Subcutaneous abdominal adipose tissue (tissue), 5 donors: ENCODE measurements around the gene DENND2A.

ENCODE experiments used
- H3K27ac ChIP-seq: one replicate; pipeline ENCODE4 v1.7.0; 2013; ENCODE audit warnings: low read depth, mild to moderate bottlenecking, inconsistent platforms, low read length, moderate library complexity
- H3K27me3 ChIP-seq, 5 donors: one replicate each; pipeline ENCODE4 v1.7.0; 2013; ENCODE audit warnings: low read length in 5 of 5, inconsistent platforms in 1 of 5; ENCODE audit not compliant: control insufficient read depth in 5 of 5, insufficient read depth in 4 of 5
- H3K36me3 ChIP-seq, 5 donors: one replicate each; pipeline ENCODE4 v1.7.0; 2013; ENCODE audit warnings: low read length in 5 of 5; ENCODE audit not compliant: control insufficient read depth in 5 of 5, insufficient read depth in 5 of 5
- H3K4me1 ChIP-seq, 5 donors: one replicate each; pipeline ENCODE4 v1.7.0; 2013; ENCODE audit warnings: low read length in 5 of 5, mild to moderate bottlenecking in 3 of 5, moderate library complexity in 1 of 5; ENCODE audit not compliant: control insufficient read depth in 5 of 5, insufficient read depth in 5 of 5
- H3K4me3 ChIP-seq, 5 donors: one replicate each; pipeline ENCODE4 v1.7.0; 2013; ENCODE audit warnings: low read length in 5 of 5, low read depth in 1 of 5
- H3K9ac ChIP-seq, 5 donors: one replicate each; pipeline ENCODE4 v1.7.0; 2013; ENCODE audit warnings: low read length in 5 of 5, mild to moderate bottlenecking in 4 of 5, moderate library complexity in 3 of 5
- H3K9me3 ChIP-seq, 5 donors: one replicate each; pipeline ENCODE4 v1.7.0; 2013; ENCODE audit warnings: low read length in 5 of 5; ENCODE audit not compliant: control insufficient read depth in 5 of 5
- donor health status: healthy.
- donor health status: healthy.
- donor health status: healthy.
- donor health status: healthy.
- donor health status: healthy.

The DENND2A gene

GRCh38 chr7:140592964-140593671, 47.5 kb downstream of the DENND2A start:
- no peak overlapping the region for H3K9ac ChIP-seq
- H3K27me3 ChIP-seq, result no peaks in the 10 kb centered on the region
- no peak overlapping the region for H3K4me3 ChIP-seq
- H3K9me3 ChIP-seq, result no peaks in the 10 kb centered on the region
- peaks cover 0 to 3% (median 0%) of the 10 kb centered on the region in 5 donors for H3K36me3 ChIP-seq
- H3K4me1 ChIP-seq, result peaks cover 0 to 10% (median 2%) of the 10 kb centered on the region in 5 donors
- H3K27ac ChIP-seq, result no peak overlapping the region

GRCh38 chr7:140591180-140591902, 49.3 kb downstream of the DENND2A start:
- no peaks in the 10 kb centered on the region for H3K9me3 ChIP-seq
- H3K4me1 ChIP-seq, result peaks cover 0 to 10% (median 2%) of the 10 kb centered on the region in 5 donors
- H3K4me3 ChIP-seq, result no peak overlapping the region
- no peak overlapping the region for H3K9ac ChIP-seq
- H3K27me3 ChIP-seq, result no peaks in the 10 kb centered on the region
- peaks cover 0 to 15% (median 7%) of the 10 kb centered on the region in 5 donors for H3K36me3 ChIP-seq
- no peak overlapping the region for H3K27ac ChIP-seq

GRCh38 chr7:140587243-140587642, 53.4 kb downstream of the DENND2A start:
- H3K27ac ChIP-seq, result no peak overlapping the region
- no peaks in the 10 kb centered on the region for H3K4me1 ChIP-seq
- H3K4me3 ChIP-seq, result no peak overlapping the region
- no peaks in the 10 kb centered on the region for H3K9me3 ChIP-seq
- H3K9ac ChIP-seq, result no peak overlapping the region
- H3K27me3 ChIP-seq, result no peaks in the 10 kb centered on the region
- peaks cover 0 to 38% (median 33%) of the 10 kb centered on the region in 5 donors for H3K36me3 ChIP-seq

DNA sequence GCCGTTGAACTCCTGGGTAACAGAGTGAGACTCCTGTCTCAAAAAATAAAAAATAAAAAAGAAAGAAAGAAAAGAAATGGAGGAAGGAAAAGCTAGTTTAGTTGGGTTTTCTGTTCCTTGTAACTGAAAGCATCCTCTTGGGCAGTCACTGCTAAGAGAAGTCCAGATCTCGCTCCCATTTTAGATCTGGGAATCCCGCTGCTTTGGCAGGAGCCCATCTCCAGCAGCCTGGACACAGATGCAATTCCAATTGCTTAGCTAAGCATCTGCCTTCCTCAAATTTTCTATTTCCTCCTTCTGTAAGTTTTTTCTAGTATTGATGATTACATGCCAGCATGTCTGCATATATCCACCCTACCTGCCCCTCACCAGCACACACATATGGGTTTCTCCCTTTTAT, 54.1 kb downstream of the DENND2A start:
- H3K9ac ChIP-seq, result no peak overlapping the region
- no peak overlapping the region for H3K27ac ChIP-seq
- peaks cover 0 to 44% (median 37%) of the 10 kb centered on the region in 5 donors for H3K36me3 ChIP-seq
- no peak overlapping the region for H3K4me3 ChIP-seq
- no peaks in the 10 kb centered on the region for H3K27me3 ChIP-seq
- H3K9me3 ChIP-seq, result no peaks in the 10 kb centered on the region
- H3K4me1 ChIP-seq, result no peaks in the 10 kb centered on the region

DNA sequence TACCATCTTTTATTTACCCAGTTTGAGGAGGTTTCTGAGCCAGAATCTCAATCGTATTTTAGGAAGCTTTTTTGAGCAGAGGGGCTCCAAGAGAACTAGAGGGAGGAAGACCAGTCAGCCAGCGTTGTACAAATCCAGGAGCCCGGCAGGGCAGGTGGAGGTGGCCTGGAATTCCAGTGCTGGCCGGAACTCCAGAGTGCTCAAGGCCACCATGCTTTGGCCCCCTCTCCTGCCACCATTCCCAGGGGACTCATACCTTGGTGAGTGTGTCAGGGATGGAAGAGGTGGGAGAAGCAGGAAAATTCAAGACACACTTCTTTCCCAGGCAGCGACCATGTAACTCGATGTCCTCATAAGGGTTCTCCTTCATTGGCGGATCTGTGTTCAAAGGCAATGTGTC, 55.3 kb downstream of the DENND2A start:
- H3K4me1 ChIP-seq, result no peaks in the 10 kb centered on the region
- H3K27ac ChIP-seq, result no peak overlapping the region
- no peaks in the 10 kb centered on the region for H3K27me3 ChIP-seq
- no peaks in the 10 kb centered on the region for H3K9me3 ChIP-seq
- no peak overlapping the region for H3K4me3 ChIP-seq
- peaks cover 0 to 49% (median 41%) of the 10 kb centered on the region in 5 donors for H3K36me3 ChIP-seq
- H3K9ac ChIP-seq, result no peak overlapping the region

GRCh38 chr7:140584195-140584851, 56.3 kb downstream of the DENND2A start:
- Histone ChIP-seq H3K4me1 (no peaks in the 10 kb centered on the region), H3K27me3 (no peaks in the 10 kb centered on the region), H3K4me3 (no peak overlapping the region), H3K36me3 (peaks cover 0 to 49% (median 44%) of the 10 kb centered on the region in 5 donors), H3K9ac (no peak overlapping the region), H3K27ac (no peak overlapping the region), H3K9me3 (no peaks in the 10 kb centered on the region)

GRCh38 chr7:140581411-140581810, 59.2 kb downstream of the DENND2A start:
- Histone ChIP-seq H3K27me3 (no peaks in the 10 kb centered on the region), H3K36me3 (peaks cover 0 to 43% (median 30%) of the 10 kb centered on the region in 5 donors), H3K27ac (no peak overlapping the region), H3K9me3 (no peaks in the 10 kb centered on the region), H3K4me1 (no peaks in the 10 kb centered on the region), H3K9ac (no peak overlapping the region), H3K4me3 (no peak overlapping the region)

- Histone ChIP-seq H3K27me3 (no peaks in the 10 kb centered on the region), H3K9me3 (no peaks in the 10 kb centered on the region), H3K4me3 (no peak overlapping the region), H3K27ac (no peak overlapping the region), H3K4me1 (no peaks in the 10 kb centered on the region), H3K9ac (no peak overlapping the region), H3K36me3 (peaks cover 0 to 41% (median 29%) of the 10 kb centered on the region in 5 donors)
Observed at GRCh38 chr7:140577651-140578050, 63.0 kb downstream of the DENND2A start.

GRCh38 chr7:140576589-140576988, 64.0 kb downstream of the DENND2A start:
- H3K4me3 ChIP-seq, result no peak overlapping the region
- no peak overlapping the region for H3K27ac ChIP-seq
- H3K4me1 ChIP-seq, result no peaks in the 10 kb centered on the region
- H3K27me3 ChIP-seq, result no peaks in the 10 kb centered on the region
- H3K36me3 ChIP-seq, result peaks cover 0 to 34% (median 27%) of the 10 kb centered on the region in 5 donors
- no peaks in the 10 kb centered on the region for H3K9me3 ChIP-seq
- no peak overlapping the region for H3K9ac ChIP-seq
